HEK293 (cell line): ENCODE data around the gene ARID3A.

ENCODE experiments used
- CTCF ChIP-seq: fragments of 450-650 bp; formaldehyde crosslinking; IDR thresholded peaks from 2 replicates; pipeline ENCODE4 v1.5.1; 2016; ENCODE audit warnings: missing biosample characterization, missing genetic modification characterization
- SP2 ChIP-seq: fragments of 450-650 bp; formaldehyde crosslinking; IDR thresholded peaks from 2 replicates; pipeline ENCODE4 v1.5.1; 2016; ENCODE audit warnings: missing biosample characterization, missing genetic modification characterization
- ZBTB7A ChIP-seq: fragments of 450-650 bp; formaldehyde crosslinking; IDR thresholded peaks from 2 replicates; pipeline ENCODE4 v1.5.1; 2016; ENCODE audit warnings: low read depth, missing biosample characterization, missing genetic modification characterization
- ZNF138 ChIP-seq: fragments of 450-650 bp; formaldehyde crosslinking; IDR thresholded peaks from 2 replicates; pipeline ENCODE4 v1.5.1; 2016; ENCODE audit warnings: missing biosample characterization, missing genetic modification characterization, borderline replicate concordance
- ZNF148 ChIP-seq: fragments of 450-650 bp; formaldehyde crosslinking; IDR thresholded peaks from 2 replicates; pipeline ENCODE4 v1.5.0; 2017; ENCODE audit warnings: missing biosample characterization, missing genetic modification characterization, borderline replicate concordance
- ZNF214 ChIP-seq: fragments of 450-650 bp; formaldehyde crosslinking; IDR thresholded peaks from 2 replicates; pipeline ENCODE4 v1.5.1; 2017; ENCODE audit warnings: missing biosample characterization, mild to moderate bottlenecking, missing genetic modification characterization, borderline replicate concordance
- ZNF398 ChIP-seq: fragments of 450-650 bp; formaldehyde crosslinking; IDR thresholded peaks from 2 replicates; pipeline ENCODE4 v1.5.1; 2017; ENCODE audit warnings: missing biosample characterization, missing genetic modification characterization
- ZNF510 ChIP-seq: fragments of 450-650 bp; formaldehyde crosslinking; IDR thresholded peaks from 2 replicates; pipeline ENCODE4 v1.5.1; 2018; ENCODE audit warnings: mild to moderate bottlenecking, missing genetic modification characterization, missing biosample characterization; ENCODE audit not compliant: insufficient replicate concordance
- ZNF549 ChIP-seq: fragments of 450-650 bp; IDR thresholded peaks from 2 replicates; pipeline ENCODE4 v1.5.1; 2018; ENCODE audit warnings: missing biosample characterization, missing genetic modification characterization, mild to moderate bottlenecking, inconsistent platforms, moderate library complexity

- TF ChIP-seq CTCF (tag by site-specific recombination) = no peak
- no peak for TF ChIP-seq ZBTB7A (tag by site-specific recombination)
- no peak for TF ChIP-seq ZNF549 (tag by site-specific recombination)
- no peak for TF ChIP-seq ZNF214 (tag by site-specific recombination)
- no peak for TF ChIP-seq ZNF148 (tag by site-specific recombination)
- TF ChIP-seq SP2 (tag by site-specific recombination) = no peak
- no peak for TF ChIP-seq ZNF138 (tag by site-specific recombination)
- TF ChIP-seq ZNF398 (tag by site-specific recombination) = no peak
- no peak for TF ChIP-seq ZNF510 (tag by site-specific recombination)
Observed at GRCh38 chr19:896999-897398, 28.8 kb upstream of the ARID3A start.
